GM21390 (cell line): ENCODE results near the gene EPB41L4B.
"Not testable (repeated sequence)": the region's sequence is repeated elsewhere in the genome, so short reads cannot be mapped to it uniquely, and the experiment has no call there.

Experiments used
- ATAC-seq: cut with Tn5 transposase; IDR thresholded peaks from one replicate; pipeline ENCODE4 v1.9.1; 2021; ENCODE audit not compliant: unreplicated experiment

Gene EPB41L4B

DNA sequence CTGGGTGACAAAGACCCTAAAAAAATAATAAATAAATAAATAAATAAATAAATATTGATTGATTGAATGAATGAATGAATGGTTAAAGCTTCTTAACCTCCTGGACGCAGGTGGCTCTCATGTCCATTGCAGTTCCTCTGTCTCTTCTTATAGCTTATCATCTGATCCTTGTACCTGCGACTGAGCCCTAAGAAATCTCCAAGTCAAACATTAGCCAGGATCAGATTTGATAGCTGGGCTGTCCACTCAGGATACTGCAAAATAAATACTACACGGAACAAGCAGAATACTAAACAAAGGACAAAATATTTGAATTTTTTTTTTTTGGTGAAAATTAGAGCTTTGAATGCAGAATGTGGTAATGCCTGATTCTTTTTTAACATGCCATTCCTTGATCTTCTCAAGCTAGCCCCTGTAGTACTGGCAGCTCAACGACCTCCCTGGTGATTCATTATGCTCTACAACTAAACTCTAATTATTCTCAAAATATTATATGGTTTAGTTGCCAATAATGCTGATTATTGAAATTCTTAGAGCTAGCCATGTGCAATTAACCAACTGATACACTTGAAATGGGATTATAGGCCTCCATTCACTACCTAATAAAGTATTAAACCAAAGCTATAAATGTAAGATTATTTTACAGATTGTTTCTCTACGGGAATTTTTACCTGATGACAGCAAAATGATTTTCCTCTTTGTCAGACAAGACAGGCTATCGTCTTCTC lies 191.2 kb downstream of the EPB41L4B start:
- ATAC-seq, result no peak

DNA sequence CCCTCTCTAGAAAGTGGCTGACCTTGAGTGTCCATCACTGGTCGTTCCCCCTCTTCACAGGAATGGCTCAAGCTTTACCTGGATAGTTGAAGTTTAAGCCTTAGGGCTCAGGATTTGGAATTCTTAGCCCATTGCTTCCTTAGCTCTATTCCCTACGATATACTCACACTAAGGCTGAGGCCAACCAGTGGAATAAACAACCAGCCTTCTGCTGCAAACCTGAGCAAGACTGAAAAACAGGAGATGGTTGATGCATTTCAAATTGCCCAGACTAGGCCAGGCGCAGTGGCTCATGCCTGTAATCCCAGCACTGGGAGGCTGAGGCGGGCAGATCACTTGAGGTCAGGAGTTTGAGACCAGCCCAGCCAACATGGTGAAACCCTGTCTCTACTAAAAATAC lies 194.2 kb downstream of the EPB41L4B start:
- not testable (repeated sequence) for ATAC-seq

DNA sequence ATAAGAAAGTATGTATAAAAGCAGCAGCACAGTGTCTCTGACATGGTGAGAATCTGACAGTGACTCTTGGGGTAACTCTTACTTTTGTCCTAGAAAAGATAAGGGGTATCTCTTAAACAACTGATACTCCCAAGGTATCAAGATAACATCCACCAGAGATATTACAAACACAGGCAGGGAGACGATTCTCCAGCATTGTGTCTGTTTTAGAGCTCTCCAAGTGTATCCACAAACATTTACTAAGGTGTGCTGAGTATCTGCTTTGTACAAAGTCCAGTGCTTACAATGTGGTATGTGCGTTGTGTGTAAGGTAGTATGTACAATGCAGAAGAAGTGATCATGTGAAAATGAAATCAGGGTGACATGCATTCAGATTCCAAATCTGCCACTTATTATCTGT lies 196.7 kb downstream of the EPB41L4B start:
- no peak for ATAC-seq

DNA sequence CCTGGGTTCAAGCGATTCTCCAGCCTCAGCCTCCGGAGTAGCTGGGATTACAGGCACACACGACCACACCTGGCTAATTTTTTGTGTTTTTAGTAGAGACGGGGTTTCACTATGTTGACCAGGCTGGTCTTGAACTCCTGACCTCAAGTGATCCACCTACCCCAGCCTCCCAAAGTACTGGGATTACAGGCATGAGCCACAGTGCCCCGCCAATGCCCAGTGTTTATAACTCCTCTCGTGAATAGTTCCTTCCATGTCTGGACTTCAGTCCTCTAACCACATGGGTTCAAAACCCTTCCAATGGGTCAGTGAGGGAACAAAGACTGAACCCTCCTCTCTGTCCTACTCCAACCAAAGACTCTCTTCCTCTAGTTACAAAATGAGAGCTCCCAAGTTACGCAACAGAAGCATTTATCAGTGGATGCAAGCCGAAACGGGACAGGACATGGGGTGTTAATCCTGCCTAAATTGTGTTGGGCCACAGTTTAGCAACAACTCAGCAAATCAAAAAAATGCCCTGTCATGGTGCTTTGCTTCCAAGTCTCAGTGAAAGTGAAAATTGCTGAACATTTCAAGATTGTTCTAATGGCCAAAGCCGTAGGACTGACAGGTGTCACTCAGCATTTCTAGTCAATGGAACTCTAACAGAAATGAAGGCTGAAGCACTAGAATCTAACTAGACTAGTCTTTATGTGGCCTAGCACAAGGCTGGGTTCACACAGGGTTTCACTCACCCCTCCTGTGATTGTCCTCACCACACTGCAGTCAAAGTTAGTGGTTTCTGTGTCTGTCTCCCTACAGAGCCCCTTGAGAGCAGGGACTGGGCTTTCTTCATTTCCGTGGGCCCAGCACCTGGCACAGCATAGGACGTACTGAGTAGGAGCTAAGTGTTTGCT lies 197.9 kb downstream of the EPB41L4B start:
- ATAC-seq, result no peak
